Neural cell (in vitro differentiated cells): ENCODE data around the gene CYB561. TPM values are rescaled to one million over a fixed set of nuclear protein-coding genes. Genes with fewer than 3 reads are reported as not detected.

Experiments used
- H2AFZ ChIP-seq: fragments of 200-600, 300-800 bp; sonication (generic), shearing (Covaris generic); 2 replicates; pipeline ENCODE4 v1.6.0; 2014; ENCODE audit warnings: low read depth, mild to moderate bottlenecking, antibody characterized with exemption, low read length, moderate library complexity
- H3F3A ChIP-seq: fragments of 200-600 bp; shearing (Covaris generic); 2 replicates; pipeline ENCODE4 v1.6.1; 2016; ENCODE audit warnings: mild to moderate bottlenecking, moderate library complexity, mixed read lengths, antibody characterized with exemption, low read length; ENCODE audit not compliant: insufficient read depth, poor library complexity, severe bottlenecking
- H3K27ac ChIP-seq: fragments of 200-600, 300-800 bp; sonication (generic), shearing (Covaris generic); 2 replicates; pipeline ENCODE4 v1.5.1; 2014; ENCODE audit warnings: mild to moderate bottlenecking, low read length, moderate library complexity
- H3K27me3 ChIP-seq: fragments of 300-800, 200-600 bp; sonication (generic), shearing (Covaris generic); 2 replicates; pipeline ENCODE4 v1.6.0; 2014; ENCODE audit warnings: mild to moderate bottlenecking, low read depth, low read length, moderate library complexity; ENCODE audit not compliant: insufficient read depth
- H3K36me3 ChIP-seq: fragments of 300-800, 200-600 bp; sonication (generic), shearing (Covaris generic); 2 replicates; pipeline ENCODE4 v1.5.1; 2014; ENCODE audit warnings: mild to moderate bottlenecking, antibody characterized with exemption, low read length, moderate library complexity; ENCODE audit not compliant: insufficient read depth
- H3K4me2 ChIP-seq: fragments of 300-800, 200-600 bp; sonication (generic), shearing (Covaris generic); 2 replicates; pipeline ENCODE4 v1.6.0; 2014; ENCODE audit warnings: mild to moderate bottlenecking, low read length
- H3K4me3 ChIP-seq: fragments of 300-800, 200-600 bp; sonication (generic), shearing (Covaris generic); 2 replicates; pipeline ENCODE4 v1.5.1; 2014; ENCODE audit warnings: mild to moderate bottlenecking, low read length, moderate library complexity
- H3K79me2 ChIP-seq: fragments of 200-600 bp; shearing (Covaris generic); replicated peaks from 2 replicates; pipeline ENCODE4 v1.6.0; 2014; ENCODE audit warnings: mild to moderate bottlenecking, low read length, moderate library complexity; ENCODE audit not compliant: insufficient read depth
- H3K9ac ChIP-seq: fragments of 300-800, 200-600 bp; sonication (generic), shearing (Covaris generic); 2 replicates; pipeline ENCODE4 v1.6.1; 2016; ENCODE audit warnings: mild to moderate bottlenecking, low read length, mixed read lengths
- H3K9me2 ChIP-seq: fragments of 200-600 bp; shearing (Covaris generic); 2 replicates; pipeline ENCODE4 v1.6.1; 2016; ENCODE audit warnings: mild to moderate bottlenecking, low read length, mixed read lengths; ENCODE audit not compliant: insufficient read depth
- H3K9me3 ChIP-seq: fragments of 200-600, 300-800 bp; sonication (generic), shearing (Covaris generic); 2 replicates; pipeline ENCODE4 v1.6.1; 2016; ENCODE audit warnings: mild to moderate bottlenecking, mixed run types, low read length, moderate library complexity, mixed read lengths
- H4K20me1 ChIP-seq: fragments of 200-600 bp; shearing (Covaris generic); 2 replicates; pipeline ENCODE4 v1.6.1; 2016; ENCODE audit warnings: mild to moderate bottlenecking, mixed run types; ENCODE audit not compliant: insufficient read depth
- CTCF ChIP-seq: fragments of 450-650 bp; IDR thresholded peaks from 2 replicates; pipeline ENCODE4 v1.5.1; 2014; ENCODE audit warnings: antibody characterized with exemption, mild to moderate bottlenecking, moderate library complexity; ENCODE audit not compliant: poor library complexity, severe bottlenecking
- EP300 ChIP-seq: fragments of 450-650 bp; conservative IDR thresholded peaks from 2 replicates; pipeline ENCODE4 v1.6.1; 2014; ENCODE audit warnings: antibody characterized with exemption, mild to moderate bottlenecking, moderate library complexity; ENCODE audit not compliant: poor library complexity, severe bottlenecking
- EZH2 ChIP-seq: fragments of 200-600, 300-800 bp; shearing (Covaris generic), sonication (generic); IDR thresholded peaks from 2 replicates; pipeline ENCODE4 v1.6.1; 2014; ENCODE audit warnings: antibody characterized with exemption, low read length, borderline replicate concordance, mild to moderate bottlenecking; ENCODE audit not compliant: insufficient read depth, poor library complexity, severe bottlenecking
- MXI1 ChIP-seq: fragments of 450-650 bp; conservative IDR thresholded peaks from 2 replicates; pipeline ENCODE4 v1.6.1; 2014; ENCODE audit warnings: antibody characterized with exemption, mild to moderate bottlenecking; ENCODE audit not compliant: poor library complexity, severe bottlenecking
- POLR2AphosphoS5 ChIP-seq: IDR thresholded peaks from 2 replicates; pipeline ENCODE4 v1.6.1; 2012
- RAD21 ChIP-seq: fragments of 450-650 bp; conservative IDR thresholded peaks from 2 replicates; pipeline ENCODE4 v1.6.1; 2014; ENCODE audit warnings: antibody characterized with exemption, mild to moderate bottlenecking, moderate library complexity
- REST ChIP-seq: IDR thresholded peaks from 2 replicates; pipeline ENCODE4 v1.6.1; 2012; ENCODE audit warnings: borderline replicate concordance
- SMC3 ChIP-seq: fragments of 450-650 bp; conservative IDR thresholded peaks from 2 replicates; pipeline ENCODE4 v1.6.1; 2014; ENCODE audit warnings: antibody characterized with exemption, mild to moderate bottlenecking, moderate library complexity; ENCODE audit not compliant: poor library complexity
- TAF1 ChIP-seq: IDR thresholded peaks from 2 replicates; pipeline ENCODE4 v1.6.1; 2012; ENCODE audit warnings: low read depth
- polyA plus RNA-seq: library from polyadenylated mRNA; depleted of rRNA; stranded (reverse); fragments of >200 nt; gene quantifications from 2 replicates; pipeline ENCODE4 v1.2.3, GENCODE V29; 2014

Gene CYB561
- polyA plus RNA-seq, 1 donor from 2014 or later: 15.7 TPM

GRCh38 chr17:63450551-63450950, 4.4 kb upstream of the CYB561 start:
- Histone ChIP-seq H3K36me3 (no peaks in the 10 kb centered on the region), H3K4me3 (no peak overlapping the region), H3K79me2 (no peaks in the 10 kb centered on the region), H4K20me1 (no peaks in the 10 kb centered on the region), H2AFZ (no peak overlapping the region), H3K4me2 (no peak overlapping the region), H3K27ac (no peak overlapping the region), H3K9me3 (no peaks in the 10 kb centered on the region), H3K9ac (no peak overlapping the region), H3K9me2 (no peaks in the 10 kb centered on the region), H3F3A (no peaks in the 10 kb centered on the region), H3K27me3 (no peaks in the 10 kb centered on the region)
- TF ChIP-seq EP300 (no peak), SMC3 (no peak), EZH2 (no peak), REST (no peak), MXI1 (no peak), POLR2AphosphoS5 (no peak), RAD21 (no peak)

- H3K9me2 ChIP-seq: no peaks in the 10 kb centered on the region
- no peak overlapping the region for H3K4me2 ChIP-seq
- TF ChIP-seq RAD21 (no peak), EZH2 (no peak), CTCF (no peak), SMC3 (no peak), POLR2AphosphoS5 (no peak), REST (no peak), EP300 (no peak), TAF1 (no peak), MXI1 (no peak)
- H3K27ac ChIP-seq: no peak overlapping the region
- no peaks in the 10 kb centered on the region for H3K9me3 ChIP-seq
- H2AFZ ChIP-seq: no peak overlapping the region
- no peaks in the 10 kb centered on the region for H3K36me3 ChIP-seq
- H3K79me2 ChIP-seq: no peaks in the 10 kb centered on the region
- no peaks in the 10 kb centered on the region for H3K27me3 ChIP-seq
- H3K4me3 ChIP-seq: no peak overlapping the region
- no peaks in the 10 kb centered on the region for H4K20me1 ChIP-seq
- H3F3A ChIP-seq: no peaks in the 10 kb centered on the region
- no peak overlapping the region for H3K9ac ChIP-seq
These were observed 2.5 kb upstream of the CYB561 start for GRCh38 chr17:63448655-63449054.
